Keratinocyte (primary cell): ENCODE measurements around the gene DRG2. TPM values are rescaled to one million over a fixed set of nuclear protein-coding genes. Genes with fewer than 3 reads are reported as not detected.

ENCODE experiments used
- DNase-seq: peaks from one replicate; pipeline ENCODE4 v3.0.0-alpha.2; 2011; ENCODE audit warnings: low read depth, missing footprints, low spot score
- FAIRE-seq: peaks from 2 replicates; lab custom pipeline; 2011; peaks lifted over from hg19 to GRCh38; lab: Jason Lieb, UNC
- H2AFZ ChIP-seq: 2 replicates; pipeline ENCODE4 v1.6.0; 2012; ENCODE audit warnings: low read length, control low read depth, inconsistent platforms; ENCODE audit not compliant: control insufficient read depth
- H3K27ac ChIP-seq: 2 replicates; pipeline ENCODE4 v1.5.1; 2011; ENCODE audit warnings: low read length; ENCODE audit not compliant: control insufficient read depth, insufficient read depth
- H3K27me3 ChIP-seq: 3 replicates; pipeline ENCODE4 v1.6.0; 2011; ENCODE audit warnings: low read length; ENCODE audit not compliant: control insufficient read depth, insufficient read depth; ENCODE audit errors: extremely low read depth
- H3K36me3 ChIP-seq, 2 experiments: 2 replicates in 1 of 2; 3 replicates in 1 of 2; pipeline ENCODE4 v1.5.1; 2011; ENCODE audit warnings: low read length in 2 of 2, mild to moderate bottlenecking in 1 of 2; ENCODE audit not compliant: control insufficient read depth in 2 of 2, insufficient read depth in 2 of 2; ENCODE audit errors: extremely low read depth in 1 of 2
- H3K4me1 ChIP-seq: 3 replicates; pipeline ENCODE4 v1.5.1; 2011; ENCODE audit warnings: low read length; ENCODE audit not compliant: control insufficient read depth, insufficient read depth; ENCODE audit errors: extremely low read depth
- H3K4me2 ChIP-seq: 3 replicates; pipeline ENCODE4 v1.6.0; 2011; ENCODE audit warnings: low read depth, low read length; ENCODE audit not compliant: control insufficient read depth, insufficient read depth; ENCODE audit errors: extremely low read depth
- H3K4me3 ChIP-seq, 3 experiments: fragments of 200-600 bp in 1 of 3; sonication (generic) in 1 of 3; 2 replicates in 2 of 3; 3 replicates in 1 of 3; pipeline ENCODE4 v1.5.1; 2011 to 2016; ENCODE audit warnings: low read length in 3 of 3, mild to moderate bottlenecking in 3 of 3, control low read depth in 2 of 3, inconsistent platforms in 1 of 3, low read depth in 1 of 3, mixed read lengths in 1 of 3, mixed run types in 1 of 3, moderate library complexity in 1 of 3; ENCODE audit not compliant: control insufficient read depth in 2 of 3, insufficient read depth in 2 of 3; ENCODE audit errors: extremely low read depth in 1 of 3
- H3K79me2 ChIP-seq: 2 replicates; pipeline ENCODE4 v1.6.0; 2012; ENCODE audit warnings: low read length; ENCODE audit not compliant: control insufficient read depth, insufficient read depth
- H3K9ac ChIP-seq: 3 replicates; pipeline ENCODE4 v1.6.0; 2011; ENCODE audit warnings: low read length; ENCODE audit not compliant: control insufficient read depth, insufficient read depth; ENCODE audit errors: extremely low read depth
- H3K9me1 ChIP-seq: 3 replicates; pipeline ENCODE4 v1.6.0; 2011; ENCODE audit warnings: low read length; ENCODE audit not compliant: control insufficient read depth, insufficient read depth; ENCODE audit errors: extremely low read depth
- H3K9me3 ChIP-seq: 2 replicates; pipeline ENCODE4 v1.5.1; 2012; ENCODE audit warnings: low read depth, low read length; ENCODE audit not compliant: control insufficient read depth
- H4K20me1 ChIP-seq: 3 replicates; pipeline ENCODE4 v1.6.0; 2011; ENCODE audit warnings: low read length; ENCODE audit not compliant: control insufficient read depth, insufficient read depth; ENCODE audit errors: extremely low read depth
- CTCF ChIP-seq, 3 experiments: IDR thresholded peaks in 1 of 3; conservative IDR thresholded peaks in 1 of 3; optimal IDR thresholded peaks in 1 of 3; 2 replicates in 2 of 3; 3 replicates in 1 of 3; pipeline versions ENCODE3 to v1.5.1; 2011; ENCODE audit warnings: low read length in 3 of 3, mild to moderate bottlenecking in 3 of 3, moderate library complexity in 2 of 3, control low read depth in 1 of 3, inconsistent platforms in 1 of 3; ENCODE audit not compliant: insufficient read depth in 2 of 3; ENCODE audit errors: extremely low read depth in 1 of 3
- EZH2 ChIP-seq: IDR thresholded peaks from one replicate; pipeline ENCODE4 v1.6.1; 2012; ENCODE audit warnings: inconsistent platforms, mild to moderate bottlenecking, low read length, moderate library complexity
- dilution Hi-C: fragments of 300-500 bp; cut with MboI; formaldehyde crosslinking; loops from one replicate; pipeline ENCODE4 v1.7.0; 2020; ENCODE audit warnings: low sequenced_read_pairs; ENCODE audit not compliant: extremely low pct_ligation_motif_present
- polyA plus RNA-seq, 5 experiments: library from polyadenylated mRNA; depleted of rRNA in 3 of 5; stranded (reverse) in 3 of 5; stranded (forward) in 1 of 5; unstranded in 1 of 5; fragments of >200 nt; gene quantifications; 1 replicate in 1 of 5; 2 replicates in 3 of 5; 3 replicates in 1 of 5; pipeline versions ENCODE4 v1.2.1 to v1.2.3, GENCODE V29; 2011 to 2012; ENCODE audit warnings: missing spikeins in 2 of 5, low read depth in 1 of 5, low replicate concordance in 1 of 5

The DRG2 gene
- polyA plus RNA-seq, 1 donor (not counting 4 experiments of a cell fraction or from before 2014, with no cell fraction given) = 36.4 TPM

- no peak for FAIRE-seq
- Histone ChIP-seq H3K9ac (no peak overlapping the region), H4K20me1 (no peaks in the 10 kb centered on the region), H3K4me3 (no peak overlapping the region), H3K4me2 (no peak overlapping the region), H3K9me3 (no peaks in the 10 kb centered on the region), H3K9me1 (no peaks in the 10 kb centered on the region), H3K27ac (no peak overlapping the region), H2AFZ (no peak overlapping the region), H3K36me3 (no peaks in the 10 kb centered on the region), H3K79me2 (no peaks in the 10 kb centered on the region), H3K4me1 (no peaks in the 10 kb centered on the region), H3K27me3 (peaks cover 10% of the 10 kb centered on the region)
- dilution Hi-C loops = no loop called here
- no peak for DNase-seq
- TF ChIP-seq EZH2 = no peak
- TF ChIP-seq CTCF (optimal IDR thresholded peaks at IDR 0.05 in 1 of 3, IDR thresholded peaks at IDR 0.05 in 1 of 3, conservative IDR thresholded peaks at IDR 0.05 in 1 of 3; ENCODE audit: extremely low read depth in 1 of 3, insufficient read depth in 2 of 3, low read length in 3 of 3) = no peak
Observed at GRCh38 chr17:18139092-18139491, 51.3 kb downstream of the DRG2 start.

- Histone ChIP-seq H3K9me1 (no peaks in the 10 kb centered on the region), H4K20me1 (no peaks in the 10 kb centered on the region), H3K36me3 (no peaks in the 10 kb centered on the region), H3K9ac (no peak overlapping the region), H3K27me3 (peaks cover 11% of the 10 kb centered on the region), H3K4me2 (no peak overlapping the region), H3K4me3 (no peak overlapping the region), H3K79me2 (no peaks in the 10 kb centered on the region), H3K4me1 (no peaks in the 10 kb centered on the region), H3K9me3 (no peaks in the 10 kb centered on the region), H2AFZ (no peak overlapping the region), H3K27ac (no peak overlapping the region)
- dilution Hi-C loops = no loop called here
- FAIRE-seq = no peak
- TF ChIP-seq CTCF (optimal IDR thresholded peaks at IDR 0.05 in 1 of 3, IDR thresholded peaks at IDR 0.05 in 1 of 3, conservative IDR thresholded peaks at IDR 0.05 in 1 of 3; ENCODE audit: extremely low read depth in 1 of 3, insufficient read depth in 2 of 3, low read length in 3 of 3) = no peak
- no peak for TF ChIP-seq EZH2
- DNase-seq = no peak
Observed at GRCh38 chr17:18139498-18139897, 51.8 kb downstream of the DRG2 start.
